Neural cell (in vitro differentiated cells): ENCODE measurements around the gene MDM4. TPM values are rescaled to one million over a fixed set of nuclear protein-coding genes. Genes with fewer than 3 reads are reported as not detected.

ENCODE experiments used
- H2AFZ ChIP-seq: fragments of 200-600, 300-800 bp; sonication (generic), shearing (Covaris generic); 2 replicates; pipeline ENCODE4 v1.6.0; 2014; ENCODE audit warnings: low read depth, mild to moderate bottlenecking, antibody characterized with exemption, low read length, moderate library complexity
- H3F3A ChIP-seq: fragments of 200-600 bp; shearing (Covaris generic); 2 replicates; pipeline ENCODE4 v1.6.1; 2016; ENCODE audit warnings: mild to moderate bottlenecking, moderate library complexity, mixed read lengths, antibody characterized with exemption, low read length; ENCODE audit not compliant: insufficient read depth, poor library complexity, severe bottlenecking
- H3K27ac ChIP-seq: fragments of 200-600, 300-800 bp; sonication (generic), shearing (Covaris generic); 2 replicates; pipeline ENCODE4 v1.5.1; 2014; ENCODE audit warnings: mild to moderate bottlenecking, low read length, moderate library complexity
- H3K27me3 ChIP-seq: fragments of 300-800, 200-600 bp; sonication (generic), shearing (Covaris generic); 2 replicates; pipeline ENCODE4 v1.6.0; 2014; ENCODE audit warnings: mild to moderate bottlenecking, low read depth, low read length, moderate library complexity; ENCODE audit not compliant: insufficient read depth
- H3K36me3 ChIP-seq: fragments of 300-800, 200-600 bp; sonication (generic), shearing (Covaris generic); 2 replicates; pipeline ENCODE4 v1.5.1; 2014; ENCODE audit warnings: mild to moderate bottlenecking, antibody characterized with exemption, low read length, moderate library complexity; ENCODE audit not compliant: insufficient read depth
- H3K4me2 ChIP-seq: fragments of 300-800, 200-600 bp; sonication (generic), shearing (Covaris generic); 2 replicates; pipeline ENCODE4 v1.6.0; 2014; ENCODE audit warnings: mild to moderate bottlenecking, low read length
- H3K4me3 ChIP-seq: fragments of 300-800, 200-600 bp; sonication (generic), shearing (Covaris generic); 2 replicates; pipeline ENCODE4 v1.5.1; 2014; ENCODE audit warnings: mild to moderate bottlenecking, low read length, moderate library complexity
- H3K79me2 ChIP-seq: fragments of 200-600 bp; shearing (Covaris generic); replicated peaks from 2 replicates; pipeline ENCODE4 v1.6.0; 2014; ENCODE audit warnings: mild to moderate bottlenecking, low read length, moderate library complexity; ENCODE audit not compliant: insufficient read depth
- H3K9ac ChIP-seq: fragments of 300-800, 200-600 bp; sonication (generic), shearing (Covaris generic); 2 replicates; pipeline ENCODE4 v1.6.1; 2016; ENCODE audit warnings: mild to moderate bottlenecking, low read length, mixed read lengths
- H3K9me2 ChIP-seq: fragments of 200-600 bp; shearing (Covaris generic); 2 replicates; pipeline ENCODE4 v1.6.1; 2016; ENCODE audit warnings: mild to moderate bottlenecking, low read length, mixed read lengths; ENCODE audit not compliant: insufficient read depth
- H3K9me3 ChIP-seq: fragments of 200-600, 300-800 bp; sonication (generic), shearing (Covaris generic); 2 replicates; pipeline ENCODE4 v1.6.1; 2016; ENCODE audit warnings: mild to moderate bottlenecking, mixed run types, low read length, moderate library complexity, mixed read lengths
- H4K20me1 ChIP-seq: fragments of 200-600 bp; shearing (Covaris generic); 2 replicates; pipeline ENCODE4 v1.6.1; 2016; ENCODE audit warnings: mild to moderate bottlenecking, mixed run types; ENCODE audit not compliant: insufficient read depth
- CTCF ChIP-seq: fragments of 450-650 bp; IDR thresholded peaks from 2 replicates; pipeline ENCODE4 v1.5.1; 2014; ENCODE audit warnings: antibody characterized with exemption, mild to moderate bottlenecking, moderate library complexity; ENCODE audit not compliant: poor library complexity, severe bottlenecking
- EP300 ChIP-seq: fragments of 450-650 bp; conservative IDR thresholded peaks from 2 replicates; pipeline ENCODE4 v1.6.1; 2014; ENCODE audit warnings: antibody characterized with exemption, mild to moderate bottlenecking, moderate library complexity; ENCODE audit not compliant: poor library complexity, severe bottlenecking
- EZH2 ChIP-seq: fragments of 200-600, 300-800 bp; shearing (Covaris generic), sonication (generic); IDR thresholded peaks from 2 replicates; pipeline ENCODE4 v1.6.1; 2014; ENCODE audit warnings: antibody characterized with exemption, low read length, borderline replicate concordance, mild to moderate bottlenecking; ENCODE audit not compliant: insufficient read depth, poor library complexity, severe bottlenecking
- MXI1 ChIP-seq: fragments of 450-650 bp; conservative IDR thresholded peaks from 2 replicates; pipeline ENCODE4 v1.6.1; 2014; ENCODE audit warnings: antibody characterized with exemption, mild to moderate bottlenecking; ENCODE audit not compliant: poor library complexity, severe bottlenecking
- POLR2AphosphoS5 ChIP-seq: IDR thresholded peaks from 2 replicates; pipeline ENCODE4 v1.6.1; 2012
- RAD21 ChIP-seq: fragments of 450-650 bp; conservative IDR thresholded peaks from 2 replicates; pipeline ENCODE4 v1.6.1; 2014; ENCODE audit warnings: antibody characterized with exemption, mild to moderate bottlenecking, moderate library complexity
- REST ChIP-seq: IDR thresholded peaks from 2 replicates; pipeline ENCODE4 v1.6.1; 2012; ENCODE audit warnings: borderline replicate concordance
- SMC3 ChIP-seq: fragments of 450-650 bp; conservative IDR thresholded peaks from 2 replicates; pipeline ENCODE4 v1.6.1; 2014; ENCODE audit warnings: antibody characterized with exemption, mild to moderate bottlenecking, moderate library complexity; ENCODE audit not compliant: poor library complexity
- TAF1 ChIP-seq: IDR thresholded peaks from 2 replicates; pipeline ENCODE4 v1.6.1; 2012; ENCODE audit warnings: low read depth
- polyA plus RNA-seq: library from polyadenylated mRNA; depleted of rRNA; stranded (reverse); fragments of >200 nt; gene quantifications from 2 replicates; pipeline ENCODE4 v1.2.3, GENCODE V29; 2014

The MDM4 gene
- polyA plus RNA-seq, 1 donor from 2014 or later: 36.8 TPM

- Histone ChIP-seq H3K9ac (no peak overlapping the region), H3K36me3 (peaks cover 20% of the 10 kb centered on the region), H3K79me2 (no peaks in the 10 kb centered on the region), H3K4me2 (no peak overlapping the region), H3F3A (no peaks in the 10 kb centered on the region), H3K9me2 (no peaks in the 10 kb centered on the region), H3K27me3 (no peaks in the 10 kb centered on the region), H3K27ac (no peak overlapping the region), H3K4me3 (no peak overlapping the region), H3K9me3 (no peaks in the 10 kb centered on the region), H4K20me1 (no peaks in the 10 kb centered on the region), H2AFZ (no peak overlapping the region)
- no peak for TF ChIP-seq SMC3
- no peak for TF ChIP-seq TAF1
- TF ChIP-seq CTCF: no peak
- TF ChIP-seq RAD21: no peak
- no peak for TF ChIP-seq MXI1
- no peak for TF ChIP-seq POLR2AphosphoS5
- no peak for TF ChIP-seq EZH2
- no peak for TF ChIP-seq REST
- no peak for TF ChIP-seq EP300
Measured at GRCh38 chr1:204550926-204551325, 34.7 kb downstream of the MDM4 start.

GRCh38 chr1:204556458-204557052 lies 40.3 kb downstream of the MDM4 start:
- H3K27ac ChIP-seq: no peak overlapping the region
- H3K9ac ChIP-seq: no peak overlapping the region
- TF ChIP-seq RAD21: no peak
- no peak for TF ChIP-seq CTCF
- no peak for TF ChIP-seq TAF1
- no peak for TF ChIP-seq EP300
- TF ChIP-seq POLR2AphosphoS5: no peak
- TF ChIP-seq SMC3: no peak
- TF ChIP-seq REST: no peak
- TF ChIP-seq EZH2: no peak
- no peak for TF ChIP-seq MXI1
- no peaks in the 10 kb centered on the region for H4K20me1 ChIP-seq
- no peaks in the 10 kb centered on the region for H3K9me3 ChIP-seq
- no peak overlapping the region for H2AFZ ChIP-seq
- H3K9me2 ChIP-seq: no peaks in the 10 kb centered on the region
- H3K4me2 ChIP-seq: no peak overlapping the region
- H3K79me2 ChIP-seq: no peaks in the 10 kb centered on the region
- H3K4me3 ChIP-seq: no peak overlapping the region
- peaks cover 11% of the 10 kb centered on the region for H3K36me3 ChIP-seq
- no peaks in the 10 kb centered on the region for H3K27me3 ChIP-seq
- no peaks in the 10 kb centered on the region for H3F3A ChIP-seq
